ENCODE measurements around the gene HPSE2. TPM values are rescaled to one million over a fixed set of nuclear protein-coding genes. Genes with fewer than 3 reads are reported as not detected.

The HPSE2 gene
- total RNA-seq, 1 experiment from 2014 or later = not detected

DNA sequence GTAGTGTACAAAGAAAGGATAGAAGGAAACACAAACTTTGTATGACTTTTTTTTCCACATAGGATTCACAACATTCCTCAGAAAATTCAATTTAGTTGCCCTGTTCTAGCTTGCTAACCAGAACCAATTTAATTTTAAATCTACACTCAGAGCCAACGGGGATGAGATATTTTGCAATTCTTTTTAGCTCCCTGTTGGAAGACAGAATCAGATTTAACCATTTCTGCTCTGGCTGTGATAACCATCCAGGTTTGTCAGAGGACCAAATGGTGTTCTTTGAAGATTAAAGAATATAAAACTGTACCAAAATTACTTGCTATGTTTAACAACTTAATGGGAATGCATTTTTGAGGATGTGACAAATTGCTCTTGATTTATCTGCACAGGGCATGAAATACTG is 319.7 kb downstream of the HPSE2 start:
- intact Hi-C loops (cut with micrococcal nuclease; ENCODE audit: unreplicated experiment) = no loop called here
- H3K36me3 ChIP-seq (ENCODE audit: control insufficient read depth, insufficient read depth, low read length) = no peaks in the 10 kb centered on the region
- H3K4me3 Mint-ChIP-seq (ENCODE audit: unreplicated experiment) = no peak overlapping the region
- BruUV-seq (replicated peaks) = no TSS peak
- H3K27ac Mint-ChIP-seq (ENCODE audit: unreplicated experiment) = no peak overlapping the region
- H3K9me3 ChIP-seq = no peaks in the 10 kb centered on the region
- H3K27me3 Mint-ChIP-seq (ENCODE audit: insufficient read depth, unreplicated experiment) = peaks cover 5% of the 10 kb centered on the region
- H3K4me1 Mint-ChIP-seq (ENCODE audit: low read depth, unreplicated experiment) = no peaks in the 10 kb centered on the region
- no peak overlapping the region for H3K4me3 ChIP-seq (ENCODE audit: low read depth, low read length)
- TF ChIP-seq, protein P1, sequence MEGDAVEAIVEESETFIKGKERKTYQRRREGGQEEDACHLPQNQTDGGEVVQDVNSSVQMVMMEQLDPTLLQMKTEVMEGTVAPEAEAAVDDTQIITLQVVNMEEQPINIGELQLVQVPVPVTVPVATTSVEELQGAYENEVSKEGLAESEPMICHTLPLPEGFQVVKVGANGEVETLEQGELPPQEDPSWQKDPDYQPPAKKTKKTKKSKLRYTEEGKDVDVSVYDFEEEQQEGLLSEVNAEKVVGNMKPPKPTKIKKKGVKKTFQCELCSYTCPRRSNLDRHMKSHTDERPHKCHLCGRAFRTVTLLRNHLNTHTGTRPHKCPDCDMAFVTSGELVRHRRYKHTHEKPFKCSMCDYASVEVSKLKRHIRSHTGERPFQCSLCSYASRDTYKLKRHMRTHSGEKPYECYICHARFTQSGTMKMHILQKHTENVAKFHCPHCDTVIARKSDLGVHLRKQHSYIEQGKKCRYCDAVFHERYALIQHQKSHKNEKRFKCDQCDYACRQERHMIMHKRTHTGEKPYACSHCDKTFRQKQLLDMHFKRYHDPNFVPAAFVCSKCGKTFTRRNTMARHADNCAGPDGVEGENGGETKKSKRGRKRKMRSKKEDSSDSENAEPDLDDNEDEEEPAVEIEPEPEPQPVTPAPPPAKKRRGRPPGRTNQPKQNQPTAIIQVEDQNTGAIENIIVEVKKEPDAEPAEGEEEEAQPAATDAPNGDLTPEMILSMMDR (IDR thresholded peaks at IDR 0.05; ENCODE audit: insufficient read depth in 1 of 2, low read depth in 1 of 2, low read length in 1 of 2, severe bottlenecking in 1 of 2, unreplicated experiment in 1 of 2) = no peak
- ChIA-PET CTCF (no interaction called here), POLR2A (no interaction called here)
- H3K9me3 Mint-ChIP-seq (ENCODE audit: unreplicated experiment) = no peaks in the 10 kb centered on the region
- no peaks in the 10 kb centered on the region for H3K36me3 Mint-ChIP-seq (ENCODE audit: insufficient read depth, unreplicated experiment)
- no peaks in the 10 kb centered on the region for H3K4me1 ChIP-seq
- H3K27me3 ChIP-seq (replicated peaks; ENCODE audit: control insufficient read depth, insufficient read depth, low read length) = no peaks in the 10 kb centered on the region
- DNase-seq = no peak

DNA sequence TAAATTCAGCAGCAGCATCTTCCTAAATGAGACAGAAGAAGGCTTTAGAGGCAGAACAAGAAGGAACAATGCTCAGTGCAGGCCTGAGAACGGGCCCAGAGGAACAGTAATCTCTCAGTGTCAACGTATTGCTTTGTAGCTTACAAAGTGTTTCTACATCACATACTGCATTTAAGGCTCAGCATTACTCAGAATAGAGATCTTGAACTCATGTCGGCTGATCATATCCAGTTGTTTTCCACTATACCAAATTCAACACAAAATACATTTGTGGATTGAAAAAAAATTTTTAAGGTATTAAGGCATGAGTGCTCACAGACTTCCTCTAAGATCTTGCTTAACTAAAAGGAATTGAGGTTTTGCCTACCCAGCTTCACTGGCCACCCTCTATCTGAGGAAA is 325.1 kb downstream of the HPSE2 start:
- TF ChIP-seq, protein P1 (IDR thresholded peaks at IDR 0.05; ENCODE audit: insufficient read depth in 1 of 2, low read depth in 1 of 2, low read length in 1 of 2, severe bottlenecking in 1 of 2, unreplicated experiment in 1 of 2) = no peak
- no peak for DNase-seq
- Mint-ChIP-seq H3K4me3 (ENCODE audit: unreplicated experiment) (no peak overlapping the region), H3K27ac (ENCODE audit: unreplicated experiment) (no peak overlapping the region), H3K4me1 (ENCODE audit: low read depth, unreplicated experiment) (no peaks in the 10 kb centered on the region), H3K9me3 (ENCODE audit: unreplicated experiment) (no peaks in the 10 kb centered on the region), H3K36me3 (ENCODE audit: insufficient read depth, unreplicated experiment) (no peaks in the 10 kb centered on the region), H3K27me3 (ENCODE audit: insufficient read depth, unreplicated experiment) (peaks cover 8% of the 10 kb centered on the region)
- Histone ChIP-seq H3K4me1 (no peaks in the 10 kb centered on the region), H3K9me3 (no peaks in the 10 kb centered on the region), H3K27me3 (replicated peaks; ENCODE audit: control insufficient read depth, insufficient read depth, low read length) (no peaks in the 10 kb centered on the region), H3K4me3 (ENCODE audit: low read depth, low read length) (no peak overlapping the region), H3K36me3 (ENCODE audit: control insufficient read depth, insufficient read depth, low read length) (no peaks in the 10 kb centered on the region)
- ChIA-PET POLR2A (no interaction called here), CTCF (no interaction called here)
- BruUV-seq (replicated peaks) = no TSS peak
- intact Hi-C loops (cut with micrococcal nuclease; ENCODE audit: unreplicated experiment) = no loop called here

DNA sequence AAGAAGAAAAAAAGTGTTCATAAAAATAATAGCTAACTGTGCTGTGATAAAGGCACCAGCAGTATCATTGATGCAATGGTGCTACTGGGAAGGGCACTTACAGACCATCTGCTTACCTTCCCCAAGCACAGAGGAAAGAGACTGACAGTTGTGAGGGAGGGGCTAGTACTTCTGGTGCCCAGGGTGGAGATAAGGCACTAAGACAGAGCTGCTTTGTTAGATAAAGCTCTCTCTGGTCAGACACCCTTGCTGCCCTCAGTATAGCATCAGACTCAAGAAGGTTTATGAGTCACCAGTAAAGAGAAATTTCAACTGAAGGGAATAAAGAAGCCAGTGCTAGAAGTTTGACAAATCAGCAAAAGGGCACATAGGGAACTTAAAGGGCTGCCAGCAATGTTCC is 325.6 kb downstream of the HPSE2 start:
- H3K27me3 ChIP-seq (replicated peaks; ENCODE audit: control insufficient read depth, insufficient read depth, low read length) = no peaks in the 10 kb centered on the region
- no peak overlapping the region for H3K4me3 ChIP-seq (ENCODE audit: low read depth, low read length)
- no peaks in the 10 kb centered on the region for H3K36me3 Mint-ChIP-seq (ENCODE audit: insufficient read depth, unreplicated experiment)
- no peak overlapping the region for H3K27ac Mint-ChIP-seq (ENCODE audit: unreplicated experiment)
- H3K9me3 ChIP-seq = no peaks in the 10 kb centered on the region
- BruUV-seq (replicated peaks) = no TSS peak
- intact Hi-C loops (cut with micrococcal nuclease; ENCODE audit: unreplicated experiment) = no loop called here
- H3K36me3 ChIP-seq (ENCODE audit: control insufficient read depth, insufficient read depth, low read length) = no peaks in the 10 kb centered on the region
- H3K4me1 Mint-ChIP-seq (ENCODE audit: low read depth, unreplicated experiment) = no peaks in the 10 kb centered on the region
- peaks cover 8% of the 10 kb centered on the region for H3K27me3 Mint-ChIP-seq (ENCODE audit: insufficient read depth, unreplicated experiment)
- H3K4me3 Mint-ChIP-seq (ENCODE audit: unreplicated experiment) = no peak overlapping the region
- ChIA-PET CTCF (no interaction called here), POLR2A (no interaction called here)
- DNase-seq = no peak
- H3K9me3 Mint-ChIP-seq (ENCODE audit: unreplicated experiment) = no peaks in the 10 kb centered on the region
- TF ChIP-seq, protein P1 (IDR thresholded peaks at IDR 0.05; ENCODE audit: insufficient read depth in 1 of 2, low read depth in 1 of 2, low read length in 1 of 2, severe bottlenecking in 1 of 2, unreplicated experiment in 1 of 2) = no peak
- no peaks in the 10 kb centered on the region for H3K4me1 ChIP-seq

Measured in Caco-2 (cell line).